Prostate gland (tissue), 2 donors: ENCODE measurements around the gene RASA1. TPM values are rescaled to one million over a fixed set of nuclear protein-coding genes. Genes with fewer than 3 reads are reported as not detected.
"Not testable (repeated sequence)": the region's sequence is repeated elsewhere in the genome, so short reads cannot be mapped to it uniquely, and the experiment has no call there.

Experiments
- DNase-seq: peaks from one replicate; pipeline ENCODE4 v3.0.0-alpha.2; 2019; ENCODE audit warnings: low spot score
- H3K27ac ChIP-seq, 2 donors: fragments of 200-600 bp; sonication (generic); 2 replicates each; pipeline ENCODE4 v1.5.1; 2017 to 2019
- H3K27me3 ChIP-seq: fragments of 200-600 bp; sonication (generic); replicated peaks from 2 replicates; pipeline ENCODE4 v1.5.1; 2019; ENCODE audit not compliant: insufficient read depth
- H3K36me3 ChIP-seq, 2 donors: fragments of 200-600 bp; sonication (generic); 1 replicate in 1 of 2; 2 replicates in 1 of 2; pipeline versions ENCODE4 v1.5.1 to v1.8.1; 2017 to 2019
- H3K4me1 ChIP-seq: fragments of 200-600 bp; sonication (generic); replicated peaks from 2 replicates; pipeline ENCODE4 v1.5.1; 2019
- H3K4me3 ChIP-seq, 2 donors: fragments of 200-600 bp; sonication (generic); 2 replicates each; pipeline ENCODE4 v1.5.1; 2017 to 2019
- H3K9me3 ChIP-seq: fragments of 200-600 bp; sonication (generic); 2 replicates; pipeline ENCODE4 v1.5.1; 2017
- POLR2A ChIP-seq: fragments of 450-650 bp; IDR thresholded peaks from one replicate; pipeline ENCODE4 v1.6.1; 2016; ENCODE audit warnings: antibody characterized with exemption, mild to moderate bottlenecking
- POLR2AphosphoS5 ChIP-seq: sonication (generic); formaldehyde crosslinking; IDR thresholded peaks from one replicate; pipeline ENCODE4 v1.6.1; 2017; ENCODE audit warnings: antibody characterized with exemption
- WGBS: methylation state at CpG from one replicate; pipeline ENCODE4 v1.1.5; 2018; 5-methylcytosine and 5-hydroxymethylcytosine counted together
- intact Hi-C: fragments of 100-400 bp; cut with DNase I; formaldehyde crosslinking; loops from one replicate; pipeline ENCODE4 v1.14.2; 2022
- total RNA-seq, 2 donors: library from RNA; depleted of rRNA; stranded (reverse); fragments of >200 nt; gene quantifications; one replicate each; pipeline ENCODE4 v1.1.0, GENCODE V29; 2016
- TF ChIP-seq, protein P1 (sequence below), 4 experiments: fragments of 200-600 bp in 2 of 4; fragments of 450-650 bp in 2 of 4; sonication (generic) in 2 of 4; IDR thresholded peaks; 1 replicate in 3 of 4; 2 replicates in 1 of 4; pipeline ENCODE4 v1.5.1; 2016 to 2019; ENCODE audit warnings: antibody characterized with exemption in 4 of 4, mild to moderate bottlenecking in 2 of 4, moderate library complexity in 2 of 4

RASA1 gene
- total RNA-seq, 2 donors from 2014 or later = 22.2 to 36.8 TPM

DNA sequence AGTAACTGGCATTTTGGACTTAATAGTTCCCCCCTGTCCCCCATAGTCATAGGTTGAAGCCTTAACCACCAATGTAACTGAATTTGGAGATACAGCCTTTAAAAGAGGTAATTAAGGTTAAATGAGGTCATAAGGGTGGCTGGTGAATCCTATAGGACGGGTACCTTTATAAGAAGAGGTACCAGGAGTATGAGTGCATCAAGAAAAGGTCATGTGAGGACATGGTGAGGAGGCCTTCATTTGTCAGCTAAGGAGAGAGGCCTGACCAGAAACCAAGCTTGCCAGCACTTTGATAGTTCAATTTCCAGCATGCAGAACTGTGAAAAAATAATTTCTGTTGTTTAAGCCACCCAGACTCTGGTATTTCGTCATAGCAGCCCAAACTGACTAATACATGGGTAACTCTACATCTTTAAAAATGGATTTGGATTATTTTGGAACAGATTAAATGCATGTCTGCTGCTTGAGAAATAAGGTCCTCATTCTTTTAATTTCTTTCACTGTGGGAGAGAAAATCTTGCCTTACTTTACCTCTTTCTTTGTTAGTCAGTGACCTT lies 9.7 kb downstream of the RASA1 start:
- no peak overlapping the region for H3K4me3 ChIP-seq
- TF ChIP-seq POLR2AphosphoS5 (no peak), POLR2A (no peak)
- TF ChIP-seq, protein P1, sequence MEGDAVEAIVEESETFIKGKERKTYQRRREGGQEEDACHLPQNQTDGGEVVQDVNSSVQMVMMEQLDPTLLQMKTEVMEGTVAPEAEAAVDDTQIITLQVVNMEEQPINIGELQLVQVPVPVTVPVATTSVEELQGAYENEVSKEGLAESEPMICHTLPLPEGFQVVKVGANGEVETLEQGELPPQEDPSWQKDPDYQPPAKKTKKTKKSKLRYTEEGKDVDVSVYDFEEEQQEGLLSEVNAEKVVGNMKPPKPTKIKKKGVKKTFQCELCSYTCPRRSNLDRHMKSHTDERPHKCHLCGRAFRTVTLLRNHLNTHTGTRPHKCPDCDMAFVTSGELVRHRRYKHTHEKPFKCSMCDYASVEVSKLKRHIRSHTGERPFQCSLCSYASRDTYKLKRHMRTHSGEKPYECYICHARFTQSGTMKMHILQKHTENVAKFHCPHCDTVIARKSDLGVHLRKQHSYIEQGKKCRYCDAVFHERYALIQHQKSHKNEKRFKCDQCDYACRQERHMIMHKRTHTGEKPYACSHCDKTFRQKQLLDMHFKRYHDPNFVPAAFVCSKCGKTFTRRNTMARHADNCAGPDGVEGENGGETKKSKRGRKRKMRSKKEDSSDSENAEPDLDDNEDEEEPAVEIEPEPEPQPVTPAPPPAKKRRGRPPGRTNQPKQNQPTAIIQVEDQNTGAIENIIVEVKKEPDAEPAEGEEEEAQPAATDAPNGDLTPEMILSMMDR (IDR thresholded peaks at IDR 0.05) = no peak
- H3K4me1 ChIP-seq = no peaks in the 10 kb centered on the region
- intact Hi-C loops = no loop called here
- no peaks in the 10 kb centered on the region for H3K36me3 ChIP-seq
- WGBS = 96% methylated on average over 2 of the region's 2 CpGs
- no peak overlapping the region for H3K27ac ChIP-seq
- no peaks in the 10 kb centered on the region for H3K27me3 ChIP-seq
- DNase-seq = no peak
- H3K9me3 ChIP-seq = no peaks in the 10 kb centered on the region

DNA sequence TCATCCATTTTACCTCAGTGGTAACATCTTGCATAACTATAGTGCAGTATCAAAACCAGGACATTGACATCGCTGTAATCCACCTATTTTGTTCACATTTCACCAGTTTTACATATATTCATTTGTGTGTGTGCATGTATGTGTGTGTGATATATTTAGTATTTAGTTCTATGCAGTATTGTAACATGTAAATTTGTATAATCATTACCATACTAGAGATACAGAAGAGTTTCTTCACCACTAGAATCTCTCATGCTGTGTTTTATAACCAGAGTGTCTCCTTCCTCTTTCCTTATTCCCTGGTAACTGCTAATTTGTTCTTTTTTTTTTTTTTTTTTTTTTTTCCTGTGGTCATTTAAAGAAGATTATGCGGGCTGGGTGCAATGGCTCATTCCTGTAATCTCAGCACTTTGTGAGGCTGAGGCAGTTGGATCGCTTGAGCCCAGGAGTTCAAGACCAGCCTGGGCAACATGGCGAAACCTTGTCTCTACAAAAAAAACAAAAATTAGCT lies 11.0 kb downstream of the RASA1 start:
- Histone ChIP-seq H3K4me3 (no peak overlapping the region), H3K27me3 (no peaks in the 10 kb centered on the region), H3K4me1 (no peaks in the 10 kb centered on the region), H3K9me3 (no peaks in the 10 kb centered on the region), H3K36me3 (no peaks in the 10 kb centered on the region), H3K27ac (no peak overlapping the region)
- 94% methylated on average over 4 of the region's 4 CpGs for WGBS
- TF ChIP-seq POLR2AphosphoS5 = no peak
- TF ChIP-seq, protein P1 (IDR thresholded peaks at IDR 0.05) = no peak
- TF ChIP-seq POLR2A = no peak
- intact Hi-C loops = no loop called here
- no peak for DNase-seq

DNA sequence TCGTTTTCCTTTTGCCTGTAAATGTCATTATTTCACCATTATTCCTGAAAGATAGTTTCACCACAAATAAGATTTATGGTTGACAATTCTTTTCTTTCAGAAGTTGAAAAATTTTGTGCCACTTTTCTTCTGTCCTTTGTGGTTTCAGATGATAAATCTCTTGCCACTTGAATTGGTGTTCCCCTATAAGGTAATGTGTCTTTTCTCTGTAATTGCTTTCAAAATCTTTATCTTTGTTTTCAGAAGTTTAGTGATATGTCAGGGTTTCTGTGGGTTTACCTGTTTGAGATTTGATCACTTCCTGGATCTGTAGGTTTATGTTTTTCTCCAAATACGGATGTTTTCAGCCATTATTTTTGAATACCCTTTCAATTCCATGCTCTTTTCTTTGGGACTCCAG lies 14.6 kb downstream of the RASA1 start:
- no peaks in the 10 kb centered on the region for H3K36me3 ChIP-seq
- H3K27ac ChIP-seq = no peak overlapping the region
- H3K4me1 ChIP-seq = no peaks in the 10 kb centered on the region
- H3K4me3 ChIP-seq = no peak overlapping the region
- no peaks in the 10 kb centered on the region for H3K9me3 ChIP-seq
- DNase-seq = no peak
- intact Hi-C loops = no loop called here
- TF ChIP-seq, protein P1 (IDR thresholded peaks at IDR 0.05) = no peak
- TF ChIP-seq POLR2AphosphoS5 (no peak), POLR2A (no peak)
- 44% methylated on average over 2 of the region's 2 CpGs for WGBS
- no peaks in the 10 kb centered on the region for H3K27me3 ChIP-seq

DNA sequence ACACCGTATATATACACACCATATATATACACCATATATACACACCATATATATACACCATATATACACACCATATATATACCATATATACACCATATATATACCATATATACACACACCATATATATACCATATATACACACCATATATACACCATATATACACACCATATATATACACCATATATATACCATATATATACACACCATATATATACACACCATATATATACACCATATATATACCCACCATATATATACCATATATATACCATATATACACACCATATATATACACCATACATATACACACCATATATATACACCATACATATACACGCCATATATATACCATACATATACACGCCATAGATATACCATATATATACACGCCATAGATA lies 19.6 kb downstream of the RASA1 start:
- WGBS = 93% methylated on average over 4 of the region's 4 CpGs
- not testable (repeated sequence) for H3K4me3 ChIP-seq, H3K27me3 ChIP-seq

DNA sequence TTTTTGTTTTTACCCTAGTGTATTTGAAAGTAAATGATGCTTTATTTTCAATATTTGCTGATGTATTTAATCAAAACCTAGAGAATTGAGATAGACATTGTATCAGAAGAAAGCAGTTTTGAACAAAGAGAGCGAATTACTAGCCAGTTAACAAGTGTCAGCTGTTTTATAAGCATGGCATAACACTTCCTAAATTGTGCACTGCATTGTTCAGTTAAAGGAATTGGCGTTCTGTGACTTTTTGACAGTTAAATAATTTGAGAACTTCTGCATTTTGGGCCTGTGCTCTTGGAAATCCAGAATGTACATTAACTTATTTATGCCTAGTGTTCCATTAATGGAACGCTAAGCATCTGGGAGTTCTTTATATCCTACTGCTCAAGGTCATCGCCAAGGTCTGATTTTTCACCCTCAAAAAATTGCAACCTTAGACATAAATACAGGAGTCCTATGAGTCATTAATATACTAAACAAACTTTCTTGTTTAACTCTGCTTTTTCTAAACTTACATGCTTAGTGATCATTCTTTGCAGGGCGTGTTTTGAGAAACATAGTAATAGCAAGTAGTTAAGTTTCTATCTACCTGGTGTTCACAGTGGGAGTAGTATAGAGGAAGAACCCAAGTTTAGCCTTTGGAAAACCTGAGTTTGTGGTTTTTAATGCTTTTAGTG lies 31.1 kb downstream of the RASA1 start:
- Histone ChIP-seq H3K27ac (no peak overlapping the region), H3K4me1 (no peaks in the 10 kb centered on the region)
- 83% methylated on average over 5 of the region's 5 CpGs for WGBS

More for the DNA sequence above, 19.6 kb downstream of the RASA1 start:
- H3K27ac ChIP-seq, H3K9me3 ChIP-seq, H3K36me3 ChIP-seq, DNase-seq, intact Hi-C loops, H3K4me1 ChIP-seq: not testable (repeated sequence)

More for the DNA sequence above, 31.1 kb downstream of the RASA1 start:
- H3K4me3 ChIP-seq = no peak overlapping the region
- no peaks in the 10 kb centered on the region for H3K9me3 ChIP-seq
- intact Hi-C loops = no loop called here
- no peaks in the 10 kb centered on the region for H3K36me3 ChIP-seq
- DNase-seq = no peak
- H3K27me3 ChIP-seq = no peaks in the 10 kb centered on the region
- TF ChIP-seq, protein P1 (IDR thresholded peaks at IDR 0.05) = no peak
- no peak for TF ChIP-seq POLR2A
- TF ChIP-seq POLR2AphosphoS5 = no peak
